Small intestine (tissue), 7 donors: ENCODE measurements around the gene GJA5. TPM values are rescaled to one million over a fixed set of nuclear protein-coding genes. Genes with fewer than 3 reads are reported as not detected.

Experiments used
- DNase-seq, 2 donors: peaks; one replicate each; pipeline versions ENCODE4 v3.0.0 to v3.0.0-alpha.2; 2013
- FAIRE-seq: peaks from 2 replicates; lab custom pipeline; 2012; peaks lifted over from hg19 to GRCh38; lab: Jason Lieb, UNC
- H3K27ac ChIP-seq, 3 donors: one replicate each; pipeline ENCODE4 v1.5.1; 2013; ENCODE audit warnings: low read length in 2 of 3, mild to moderate bottlenecking in 2 of 3, control low read depth in 1 of 3, inconsistent platforms in 1 of 3, low read depth in 1 of 3, moderate library complexity in 1 of 3
- H3K27me3 ChIP-seq, 3 donors: one replicate each; pipeline ENCODE4 v1.6.1; 2013; ENCODE audit warnings: low read length in 3 of 3, inconsistent platforms in 1 of 3; ENCODE audit not compliant: control insufficient read depth in 3 of 3, insufficient read depth in 3 of 3
- H3K36me3 ChIP-seq, 3 donors: one replicate each; pipeline ENCODE4 v1.6.1; 2013; ENCODE audit warnings: low read length in 3 of 3, inconsistent platforms in 1 of 3, low read depth in 1 of 3, mild to moderate bottlenecking in 1 of 3, moderate library complexity in 1 of 3; ENCODE audit not compliant: control insufficient read depth in 3 of 3, insufficient read depth in 2 of 3
- H3K4me1 ChIP-seq, 3 donors: one replicate each; pipeline ENCODE4 v1.6.1; 2013; ENCODE audit warnings: low read length in 2 of 3, inconsistent platforms in 1 of 3, low read depth in 1 of 3, mild to moderate bottlenecking in 1 of 3, moderate library complexity in 1 of 3; ENCODE audit not compliant: control insufficient read depth in 3 of 3, insufficient read depth in 2 of 3
- H3K4me3 ChIP-seq, 3 donors: one replicate each; pipeline ENCODE4 v1.5.1; 2013; ENCODE audit warnings: low read length in 3 of 3, control low read depth in 1 of 3, inconsistent platforms in 1 of 3, low read depth in 1 of 3, mild to moderate bottlenecking in 1 of 3, moderate library complexity in 1 of 3
- H3K9me3 ChIP-seq, 2 donors: one replicate each; pipeline ENCODE4 v1.6.1; 2013; ENCODE audit warnings: low read depth in 1 of 2, low read length in 1 of 2; ENCODE audit not compliant: control insufficient read depth in 2 of 2, insufficient read depth in 1 of 2
- WGBS, 3 donors: extraction: QIAGEN DNeasy Blood & Tissue Kit; methylation state at CpG; one replicate each; pipeline ENCODE4 v1.1.7; 2013; 5-methylcytosine and 5-hydroxymethylcytosine counted together
- polyA plus RNA-seq, 4 donors: library from polyadenylated mRNA; stranded (reverse) in 3 of 4; unstranded in 1 of 4; fragments of 200-250 nt in 3 of 4; fragments of 120-200 nt in 1 of 4; gene quantifications; one replicate each; pipeline versions ENCODE4 v1.2.1 to v1.2.3, GENCODE V29; 2013
- donor health status: healthy with polysubstance abuse.
- donor health status: control.
- donor health status: control.
- donor health status: Bipolar disorder and iron deficiency.
- donor health status: healthy.

Gene GJA5
- polyA plus RNA-seq, 4 donors = 3.0 to 16.0 TPM; not detected in 2

DNA sequence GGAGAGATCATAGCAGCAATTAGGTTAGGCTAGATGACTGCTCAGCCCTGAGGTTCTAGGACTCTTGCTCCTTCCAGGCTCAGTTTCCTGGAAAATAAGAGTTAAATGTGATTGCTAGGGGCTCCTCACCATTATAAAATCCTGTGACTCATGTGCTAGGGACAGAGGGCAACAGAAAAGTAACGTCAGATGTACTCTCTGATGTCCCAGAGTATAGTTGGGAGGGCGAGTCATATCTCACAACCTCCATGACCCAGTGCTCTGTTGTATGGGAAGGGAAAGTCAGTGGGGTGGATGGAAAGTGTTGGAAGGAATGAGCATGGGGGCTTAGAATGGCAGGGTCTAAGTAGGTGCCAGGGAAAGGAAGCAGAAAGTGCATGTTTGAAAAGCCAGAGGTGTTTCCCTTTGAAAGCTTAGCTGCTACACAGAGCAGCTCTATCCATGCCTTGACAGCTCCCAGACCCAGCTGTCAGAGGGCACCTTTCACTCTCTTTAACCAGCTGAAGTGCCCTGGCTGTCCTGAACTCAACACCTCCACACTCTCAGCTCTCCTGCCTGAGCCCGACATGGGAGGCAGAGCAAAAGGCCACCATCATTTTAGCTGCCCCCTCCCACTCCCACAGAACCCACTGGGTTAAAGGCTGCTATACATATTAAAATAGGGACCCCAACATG is 11.6 kb downstream of the GJA5 start:
- H3K27ac ChIP-seq = no peak overlapping the region
- FAIRE-seq (no peak), DNase-seq (peak in 1 of 2 donors; percentile 41)
- H3K36me3 ChIP-seq = no peaks in the 10 kb centered on the region
- H3K27me3 ChIP-seq = no peaks in the 10 kb centered on the region
- no peaks in the 10 kb centered on the region for H3K9me3 ChIP-seq
- WGBS, 3 donors = 37 to 59% (median 51%) methylated on average over 3 of the region's 3 CpGs
- H3K4me1 ChIP-seq = no peaks in the 10 kb centered on the region
- H3K4me3 ChIP-seq = no peak overlapping the region

DNA sequence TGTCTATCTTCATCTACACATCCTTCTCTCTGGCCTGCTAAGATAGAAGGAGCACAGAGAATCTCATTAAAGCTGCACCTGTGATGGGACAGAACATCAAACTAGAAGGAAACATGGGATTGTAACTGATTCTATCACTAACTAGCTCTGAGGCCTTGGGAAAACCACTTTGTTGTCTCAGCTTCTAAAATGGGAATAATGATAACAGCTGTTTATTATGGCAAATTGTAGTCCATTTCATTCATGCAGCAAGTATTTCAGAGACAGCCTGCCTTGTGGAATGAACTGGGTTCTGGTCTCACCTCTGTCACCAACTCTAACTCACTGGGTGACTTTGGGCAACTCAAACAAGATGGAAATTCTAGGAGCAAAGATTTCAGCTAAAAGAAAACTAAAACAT is 12.4 kb downstream of the GJA5 start:
- FAIRE-seq (no peak), DNase-seq (no peak)
- Histone ChIP-seq H3K27me3 (no peaks in the 10 kb centered on the region), H3K9me3 (no peaks in the 10 kb centered on the region), H3K4me1 (no peaks in the 10 kb centered on the region), H3K27ac (no peak overlapping the region), H3K4me3 (no peak overlapping the region), H3K36me3 (no peaks in the 10 kb centered on the region)

- no peak for DNase-seq
- H3K27me3 ChIP-seq = no peaks in the 10 kb centered on the region
- FAIRE-seq = no peak
- H3K36me3 ChIP-seq = no peaks in the 10 kb centered on the region
- no peak overlapping the region for H3K27ac ChIP-seq
- no peaks in the 10 kb centered on the region for H3K4me1 ChIP-seq
- no peak overlapping the region for H3K4me3 ChIP-seq
- 82 to 85% (median 84%) methylated on average over 4 of the region's 4 CpGs for WGBS, 3 donors
- no peaks in the 10 kb centered on the region for H3K9me3 ChIP-seq
Observed at GRCh38 chr1:147745271-147745670, 15.1 kb downstream of the GJA5 start.

- Histone ChIP-seq H3K27me3 (no peaks in the 10 kb centered on the region), H3K4me3 (no peak overlapping the region), H3K36me3 (no peaks in the 10 kb centered on the region), H3K4me1 (no peaks in the 10 kb centered on the region), H3K27ac (no peak overlapping the region), H3K9me3 (no peaks in the 10 kb centered on the region)
- 73 to 88% (median 86%) methylated on average over 1 of the region's 1 CpG for WGBS, 3 donors
- FAIRE-seq (no peak), DNase-seq (no peak)
Observed at GRCh38 chr1:147741065-147741464, 19.3 kb downstream of the GJA5 start.

GRCh38 chr1:147740391-147740790 is 20.0 kb downstream of the GJA5 start:
- WGBS, 3 donors = 94 to 96% (median 94%) methylated on average over 3 of the region's 3 CpGs
- Histone ChIP-seq H3K27me3 (no peaks in the 10 kb centered on the region), H3K36me3 (no peaks in the 10 kb centered on the region), H3K4me1 (no peaks in the 10 kb centered on the region), H3K9me3 (no peaks in the 10 kb centered on the region), H3K4me3 (no peak overlapping the region), H3K27ac (no peak overlapping the region)
- FAIRE-seq (no peak), DNase-seq (no peak)

GRCh38 chr1:147738739-147739476 is 21.5 kb downstream of the GJA5 start:
- no peak overlapping the region for H3K27ac ChIP-seq
- FAIRE-seq = no peak
- H3K4me3 ChIP-seq = no peak overlapping the region
- 81 to 87% (median 83%) methylated on average over 6 of the region's 6 CpGs for WGBS, 3 donors
- H3K9me3 ChIP-seq = no peaks in the 10 kb centered on the region
- DNase-seq = no peak
- H3K4me1 ChIP-seq = no peaks in the 10 kb centered on the region
- H3K27me3 ChIP-seq = no peaks in the 10 kb centered on the region
- no peaks in the 10 kb centered on the region for H3K36me3 ChIP-seq

- FAIRE-seq (no peak), DNase-seq (no peak)
- no peak overlapping the region for H3K27ac ChIP-seq
- no peaks in the 10 kb centered on the region for H3K27me3 ChIP-seq
- WGBS, 3 donors = 90 to 96% (median 93%) methylated on average over 2 of the region's 2 CpGs
- H3K4me3 ChIP-seq = no peak overlapping the region
- H3K9me3 ChIP-seq = no peaks in the 10 kb centered on the region
- H3K36me3 ChIP-seq = no peaks in the 10 kb centered on the region
- no peaks in the 10 kb centered on the region for H3K4me1 ChIP-seq
Observed at GRCh38 chr1:147738129-147738528, 22.3 kb downstream of the GJA5 start.

GRCh38 chr1:147736883-147737282 is 23.5 kb downstream of the GJA5 start:
- Histone ChIP-seq H3K4me3 (no peak overlapping the region), H3K27ac (no peak overlapping the region), H3K27me3 (no peaks in the 10 kb centered on the region), H3K4me1 (no peaks in the 10 kb centered on the region), H3K36me3 (no peaks in the 10 kb centered on the region), H3K9me3 (no peaks in the 10 kb centered on the region)
- no peak for FAIRE-seq
- DNase-seq = no peak
